Natural killer cell treated with Interleukin-12 subunit alpha and Interleukin-12 subunit beta and Interleukin-15 and Interleukin-18, amount 100 ng/mL, for 72 hours (primary cell): ENCODE data around the gene CHEK1. TPM values are rescaled to one million over a fixed set of nuclear protein-coding genes. Genes with fewer than 3 reads are reported as not detected.
A peak's percentile ranks its signal among the peaks of the same experiment; 100 is the strongest.

ENCODE experiments used
- ATAC-seq, 2 donors: fragments of 150-1000 bp; cut with Tn5 transposase in 1 of 2; sonication (Bioruptor Pico), chemical (Tn5 transposase) in 1 of 2; 2 replicates each; pipeline ENCODE4 v1.10.0; 2021
- DNase-seq: peaks from one replicate; pipeline ENCODE4 v3.0.0; 2022; ENCODE audit warnings: low spot score
- H3K27ac Mint-ChIP-seq, 2 donors: 1 replicate in 1 of 2; 2 replicates in 1 of 2; pipeline ENCODE4 v1.8.0; 2022; ENCODE audit warnings: mixed read lengths in 2 of 2, mild to moderate bottlenecking in 1 of 2, moderate library complexity in 1 of 2
- H3K27me3 Mint-ChIP-seq, 2 donors: 1 replicate in 1 of 2; 2 replicates in 1 of 2; pipeline ENCODE4 v1.8.0; 2022; ENCODE audit warnings: mixed read lengths in 2 of 2
- H3K36me3 Mint-ChIP-seq: one replicate; pipeline ENCODE4 v1.8.0; 2022; ENCODE audit warnings: mixed read lengths
- H3K4me1 Mint-ChIP-seq, 2 donors: 1 replicate in 1 of 2; 2 replicates in 1 of 2; pipeline ENCODE4 v1.8.0; 2022; ENCODE audit warnings: low read depth in 2 of 2, mixed read lengths in 2 of 2, mild to moderate bottlenecking in 1 of 2
- H3K4me3 Mint-ChIP-seq: one replicate; pipeline ENCODE4 v1.8.0; 2022; ENCODE audit warnings: mixed read lengths
- H3K9me3 Mint-ChIP-seq: 2 replicates; pipeline ENCODE4 v1.8.0; 2022; ENCODE audit warnings: mixed read lengths
- total RNA-seq, 2 donors: library from RNA; stranded (reverse); gene quantifications; one replicate each; pipeline ENCODE4 v1.2.3, GENCODE V29; 2022

Gene CHEK1
- total RNA-seq, 2 donors from 2014 or later, result 74.7 to 111 TPM

DNA sequence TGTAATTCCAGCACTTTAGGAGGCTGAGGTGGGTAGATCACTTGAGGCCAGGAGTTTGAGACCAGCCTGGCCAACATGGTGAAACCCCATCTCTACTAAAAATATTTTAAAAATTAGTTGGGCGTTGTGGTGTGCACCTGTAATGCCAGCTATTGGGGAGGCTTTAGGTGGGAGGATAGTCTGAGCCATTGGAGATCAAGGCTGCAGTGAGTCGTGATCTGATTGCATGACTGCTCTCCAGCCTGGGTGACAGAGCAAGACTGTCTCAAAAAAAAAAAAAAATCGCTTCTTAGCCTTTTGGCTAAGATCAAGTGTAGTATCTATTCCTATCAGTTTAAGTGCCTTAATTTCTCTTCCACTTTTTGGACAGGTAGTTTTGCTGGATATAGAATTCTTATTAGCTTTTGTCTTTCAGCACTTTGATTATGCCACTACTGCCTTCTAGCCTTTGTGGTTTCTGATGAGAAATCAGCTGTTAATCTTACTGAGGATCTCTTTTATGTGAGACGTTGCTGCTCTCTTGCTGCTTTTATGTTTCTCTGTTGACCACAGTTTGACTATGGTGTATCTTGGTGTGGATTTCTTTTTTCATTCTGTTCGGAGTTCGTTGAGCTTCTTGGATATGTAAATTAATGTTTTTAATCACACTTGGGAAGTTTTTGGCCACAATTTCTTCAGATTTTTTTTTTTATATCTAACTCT is 24.7 kb downstream of the CHEK1 start:
- Mint-ChIP-seq H3K9me3 (no peaks in the 10 kb centered on the region), H3K4me3 (no peak overlapping the region), H3K4me1 (peaks cover 5 to 7% of the 10 kb centered on the region in 2 donors), H3K27me3 (no peaks in the 10 kb centered on the region), H3K36me3 (peaks cover 30% of the 10 kb centered on the region), H3K27ac (peak overlapping the region in 1 of 2 donors; percentile 48)
- ATAC-seq, result no peak
- DNase-seq, result no peak

DNA sequence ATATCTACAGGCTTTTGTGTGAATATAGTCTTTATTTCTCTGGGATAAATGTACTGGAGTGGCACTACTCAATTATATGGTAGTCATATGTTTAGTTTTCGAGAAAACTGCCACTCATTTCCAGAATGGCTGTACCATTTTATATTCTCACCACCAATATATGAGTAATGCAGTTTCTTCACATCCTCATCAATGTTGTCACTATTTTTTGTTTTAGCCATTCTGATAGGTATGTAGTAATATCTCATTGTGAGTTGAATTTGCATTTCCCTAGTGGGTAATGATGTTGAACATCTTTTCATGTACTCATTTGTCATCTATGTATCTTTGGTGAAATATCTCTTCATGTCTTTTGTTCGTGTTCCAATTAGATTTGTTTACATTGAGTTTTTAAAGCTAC is 37.7 kb downstream of the CHEK1 start:
- peaks cover 45% of the 10 kb centered on the region for H3K36me3 Mint-ChIP-seq
- ATAC-seq, result peak; percentile 74 to 76

DNA sequence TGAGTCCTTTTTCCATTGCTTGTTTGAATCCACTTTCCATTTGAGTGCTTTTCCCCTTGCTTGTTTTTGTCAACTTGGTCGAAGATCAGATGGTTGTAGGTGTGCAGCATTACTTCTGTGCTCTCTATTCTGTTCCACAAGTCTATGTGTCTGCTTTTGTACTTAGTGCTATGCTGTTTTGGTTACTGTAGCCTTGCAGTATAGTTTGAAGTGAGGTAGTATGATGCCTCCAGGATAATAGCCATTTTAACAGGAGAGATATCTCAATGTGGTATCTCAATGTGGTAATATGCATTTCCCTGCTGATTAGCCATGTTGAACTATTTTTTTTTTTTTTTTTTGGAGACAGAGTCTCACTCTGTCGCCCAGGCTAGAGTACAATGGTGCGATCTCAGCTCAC is 38.9 kb downstream of the CHEK1 start:
- Mint-ChIP-seq H3K27ac (peak overlapping the region in 1 of 2 donors; percentile 32), H3K9me3 (peaks cover 2% of the 10 kb centered on the region), H3K4me1 (peaks cover 8 to 20% of the 10 kb centered on the region in 2 donors), H3K4me3 (no peak overlapping the region), H3K27me3 (no peaks in the 10 kb centered on the region), H3K36me3 (peaks cover 45% of the 10 kb centered on the region)
- DNase-seq (no peak), ATAC-seq (no peak)

More for the DNA sequence above, 37.7 kb downstream of the CHEK1 start:
- DNase-seq, result no peak
- Mint-ChIP-seq H3K27me3 (no peaks in the 10 kb centered on the region), H3K9me3 (peaks cover 2% of the 10 kb centered on the region), H3K4me1 (peaks cover 8 to 20% of the 10 kb centered on the region in 2 donors), H3K27ac (peak overlapping the region; percentile 32 to 47), H3K4me3 (no peak overlapping the region)

DNA sequence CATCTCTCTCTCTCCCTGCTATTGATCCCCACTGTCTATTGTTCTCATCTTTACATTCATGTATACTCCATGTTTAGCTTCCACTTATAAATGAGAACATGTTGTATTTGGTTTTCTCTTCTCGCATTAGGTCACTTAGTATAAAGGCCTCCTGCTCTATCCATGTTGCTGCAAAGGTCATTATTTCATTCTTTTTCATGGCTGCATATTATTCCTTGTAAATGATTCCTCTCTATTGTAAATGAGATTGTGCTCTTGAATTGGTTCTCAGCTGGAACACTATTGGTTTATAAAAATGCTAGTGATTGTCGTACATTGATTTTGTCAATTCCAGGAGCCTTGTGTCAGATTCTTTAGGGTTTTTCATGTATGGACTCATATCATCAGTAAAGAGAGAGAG is 42.2 kb downstream of the CHEK1 start:
- peaks cover 11 to 15% of the 10 kb centered on the region in 2 donors for H3K4me1 Mint-ChIP-seq
- no peak for DNase-seq
- no peak overlapping the region for H3K27ac Mint-ChIP-seq
- H3K4me3 Mint-ChIP-seq, result no peak overlapping the region
- H3K36me3 Mint-ChIP-seq, result peaks cover 48% of the 10 kb centered on the region
- no peak for ATAC-seq
- no peaks in the 10 kb centered on the region for H3K27me3 Mint-ChIP-seq
- H3K9me3 Mint-ChIP-seq, result peaks cover 2% of the 10 kb centered on the region

DNA sequence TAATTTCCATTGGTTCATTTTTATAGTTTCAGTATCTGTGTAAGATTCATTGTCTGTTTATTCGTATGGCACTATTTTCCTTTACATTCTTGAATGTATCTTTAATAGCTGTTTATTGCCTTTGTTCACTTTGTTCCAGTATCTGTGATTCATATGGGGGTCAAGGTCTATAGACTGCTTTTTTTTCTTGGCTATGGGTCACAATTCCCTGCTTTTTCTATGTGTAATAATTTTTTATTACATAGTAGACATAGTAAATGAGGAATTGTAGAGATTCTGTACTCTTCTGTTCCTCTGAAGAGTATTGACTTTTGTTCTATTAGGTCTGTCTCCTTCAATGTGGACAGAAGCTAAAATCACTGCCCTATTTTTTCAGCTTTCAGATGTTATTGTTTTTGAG is 45.2 kb downstream of the CHEK1 start:
- no peak overlapping the region for H3K27ac Mint-ChIP-seq
- H3K4me3 Mint-ChIP-seq, result no peak overlapping the region
- peaks cover 0 to 4% of the 10 kb centered on the region in 2 donors for H3K4me1 Mint-ChIP-seq
- peaks cover 29% of the 10 kb centered on the region for H3K36me3 Mint-ChIP-seq
- DNase-seq (no peak), ATAC-seq (no peak)
- H3K27me3 Mint-ChIP-seq, result no peaks in the 10 kb centered on the region
- H3K9me3 Mint-ChIP-seq, result peaks cover 2% of the 10 kb centered on the region

DNA sequence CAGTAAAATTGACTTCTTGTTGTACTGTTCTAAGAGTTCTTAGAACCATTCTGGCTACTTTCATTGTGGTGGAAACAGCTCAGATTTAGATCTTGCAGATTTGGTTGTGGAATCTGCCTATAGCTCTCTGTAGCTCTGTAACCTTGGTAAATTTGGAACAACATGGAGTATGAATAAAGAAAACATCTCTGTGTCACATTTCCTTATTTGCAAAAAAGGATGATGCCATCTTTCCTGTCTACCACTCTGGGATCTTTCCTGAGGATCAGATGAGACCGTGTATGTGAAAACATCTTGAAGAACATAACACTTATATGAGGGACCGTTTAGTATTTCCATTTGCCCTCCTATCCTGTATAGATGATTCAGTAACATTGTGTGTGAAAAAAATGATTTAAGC is 46.6 kb downstream of the CHEK1 start:
- Mint-ChIP-seq H3K27me3 (no peaks in the 10 kb centered on the region), H3K9me3 (peaks cover 2% of the 10 kb centered on the region), H3K4me1 (peaks cover 0 to 3% of the 10 kb centered on the region in 2 donors), H3K4me3 (no peak overlapping the region), H3K27ac (no peak overlapping the region), H3K36me3 (peaks cover 20% of the 10 kb centered on the region)
- ATAC-seq (no peak), DNase-seq (no peak)

DNA sequence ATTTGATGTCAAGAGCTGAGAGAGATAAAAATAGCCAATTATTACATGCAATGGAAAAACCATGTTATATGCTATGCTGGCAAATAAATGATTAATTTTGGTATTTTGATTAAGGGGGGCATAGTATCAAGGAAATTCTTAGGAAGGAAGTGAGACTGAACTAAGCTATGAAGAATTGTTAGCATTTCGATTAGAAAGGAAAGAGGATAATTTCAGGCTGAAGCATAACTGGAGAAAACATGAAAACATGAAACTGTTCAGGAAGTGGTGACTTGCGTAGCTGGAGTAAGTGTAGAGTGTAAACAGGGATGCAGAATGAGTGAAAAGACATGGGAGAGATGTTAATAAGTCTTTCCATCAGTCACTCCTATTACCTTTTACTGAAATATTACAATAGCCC is 49.2 kb downstream of the CHEK1 start:
- peaks cover 0 to 3% of the 10 kb centered on the region in 2 donors for H3K4me1 Mint-ChIP-seq

DNA sequence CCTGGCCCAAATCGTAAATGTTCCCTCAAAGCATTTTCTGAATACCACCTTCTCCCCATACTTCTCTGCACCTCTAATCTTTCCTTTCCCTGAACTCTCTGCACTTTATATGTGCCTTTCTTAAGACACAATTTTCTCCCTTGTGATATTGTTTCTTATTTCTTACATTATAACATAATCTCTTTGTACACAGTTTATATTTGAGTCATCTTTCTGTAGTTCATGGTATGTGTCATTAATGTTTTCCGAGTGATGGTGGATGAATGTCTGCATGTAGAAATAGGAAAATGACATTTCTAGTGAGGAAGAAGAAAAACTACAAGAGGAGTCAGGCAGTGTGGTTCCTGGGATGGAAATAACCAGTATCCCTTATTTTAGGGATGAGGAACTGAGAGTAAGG is 50.2 kb downstream of the CHEK1 start:
- Mint-ChIP-seq H3K27me3 (no peaks in the 10 kb centered on the region), H3K36me3 (peaks cover 10% of the 10 kb centered on the region), H3K4me1 (no peaks in the 10 kb centered on the region), H3K4me3 (no peak overlapping the region), H3K9me3 (no peaks in the 10 kb centered on the region), H3K27ac (no peak overlapping the region)
- ATAC-seq, result no peak
- DNase-seq, result no peak

More for the DNA sequence above, 49.2 kb downstream of the CHEK1 start:
- DNase-seq (no peak), ATAC-seq (no peak)
- Mint-ChIP-seq H3K9me3 (no peaks in the 10 kb centered on the region), H3K4me3 (no peak overlapping the region), H3K27me3 (no peaks in the 10 kb centered on the region), H3K27ac (no peak overlapping the region), H3K36me3 (peaks cover 15% of the 10 kb centered on the region)

DNA sequence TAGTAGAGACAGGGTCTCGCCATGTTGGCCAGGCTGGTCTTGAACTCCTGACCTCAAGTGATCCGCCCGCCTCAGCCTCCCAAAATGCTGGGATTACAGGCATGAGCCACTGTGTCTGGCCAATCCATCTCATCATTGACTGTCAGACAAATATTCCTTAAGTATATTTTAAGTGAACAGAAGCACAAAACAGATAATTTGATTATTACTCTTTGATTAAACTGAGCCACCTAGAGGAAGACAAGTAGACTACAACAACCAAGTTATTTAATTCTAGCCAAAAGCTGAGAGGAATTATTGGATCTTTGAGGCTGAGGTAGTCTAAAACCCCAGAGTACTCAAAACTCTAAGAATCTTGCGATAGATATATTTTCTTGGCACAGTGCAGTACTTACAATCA is 54.4 kb downstream of the CHEK1 start:
- ATAC-seq (no peak), DNase-seq (no peak)
- no peak overlapping the region for H3K4me3 Mint-ChIP-seq
- no peaks in the 10 kb centered on the region for H3K9me3 Mint-ChIP-seq
- H3K27ac Mint-ChIP-seq, result no peak overlapping the region
- no peaks in the 10 kb centered on the region for H3K4me1 Mint-ChIP-seq
- no peaks in the 10 kb centered on the region for H3K27me3 Mint-ChIP-seq
- peaks cover 6% of the 10 kb centered on the region for H3K36me3 Mint-ChIP-seq

DNA sequence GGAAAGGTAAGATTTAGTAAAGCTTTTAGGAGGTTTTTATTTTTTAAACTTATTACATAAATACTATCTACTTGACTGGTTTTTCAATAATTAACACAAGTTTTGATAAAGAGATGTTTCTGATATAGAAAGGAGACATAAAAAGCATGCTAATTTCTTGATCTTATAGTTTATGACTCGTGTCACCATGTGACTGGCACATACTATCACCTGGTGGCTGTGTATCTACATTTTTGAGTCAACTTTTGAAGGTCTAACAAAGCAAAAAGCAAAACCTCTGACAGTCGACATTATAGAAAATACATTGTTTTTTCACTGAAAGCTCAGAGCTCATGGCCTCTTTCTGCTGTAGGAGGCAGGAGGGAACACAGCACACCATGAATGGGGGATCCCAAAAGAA is 54.9 kb downstream of the CHEK1 start:
- H3K27ac Mint-ChIP-seq, result no peak overlapping the region
- DNase-seq, result no peak
- no peak for ATAC-seq
- no peaks in the 10 kb centered on the region for H3K27me3 Mint-ChIP-seq
- peaks cover 6% of the 10 kb centered on the region for H3K36me3 Mint-ChIP-seq
- no peaks in the 10 kb centered on the region for H3K9me3 Mint-ChIP-seq
- H3K4me3 Mint-ChIP-seq, result no peak overlapping the region
- H3K4me1 Mint-ChIP-seq, result no peaks in the 10 kb centered on the region

DNA sequence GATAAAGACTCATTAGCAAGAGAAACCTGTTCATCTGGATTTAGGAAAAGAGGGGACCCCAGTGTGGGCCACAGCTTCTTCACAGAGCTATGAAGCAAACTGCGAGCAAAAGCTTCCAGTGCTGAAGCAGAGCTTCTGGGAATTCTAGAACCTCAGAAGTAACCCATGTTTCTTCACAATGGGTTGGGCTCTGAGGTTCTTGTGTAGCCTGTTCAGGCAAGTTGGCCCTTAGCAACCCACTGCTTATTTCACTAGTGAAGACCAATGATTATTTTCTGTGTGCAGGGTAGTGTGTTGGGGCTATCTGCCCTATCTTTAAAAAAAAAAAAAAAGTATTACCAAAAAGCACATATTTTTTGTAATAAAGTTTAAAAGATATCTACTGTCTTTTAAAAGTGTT is 55.8 kb downstream of the CHEK1 start, which contains the start of gene ACRV1:
ACRV1 (minus strand) TSS at position 101 of the 400 bp plus-strand sequence; CDS start at position 34, 67 bp downstream.
- no peak within 1 kb of the TSS for H3K4me3 Mint-ChIP-seq
- H3K27ac Mint-ChIP-seq, result no peak within 1 kb of the TSS
- ATAC-seq (no peak), DNase-seq (no peak)
- H3K36me3 Mint-ChIP-seq, result peaks cover 6% of the 10 kb centered on the region
- H3K9me3 Mint-ChIP-seq, result no peaks in the 10 kb centered on the region
- no peaks in the 10 kb centered on the region for H3K27me3 Mint-ChIP-seq
- H3K4me1 Mint-ChIP-seq, result no peaks in the 10 kb centered on the region

DNA sequence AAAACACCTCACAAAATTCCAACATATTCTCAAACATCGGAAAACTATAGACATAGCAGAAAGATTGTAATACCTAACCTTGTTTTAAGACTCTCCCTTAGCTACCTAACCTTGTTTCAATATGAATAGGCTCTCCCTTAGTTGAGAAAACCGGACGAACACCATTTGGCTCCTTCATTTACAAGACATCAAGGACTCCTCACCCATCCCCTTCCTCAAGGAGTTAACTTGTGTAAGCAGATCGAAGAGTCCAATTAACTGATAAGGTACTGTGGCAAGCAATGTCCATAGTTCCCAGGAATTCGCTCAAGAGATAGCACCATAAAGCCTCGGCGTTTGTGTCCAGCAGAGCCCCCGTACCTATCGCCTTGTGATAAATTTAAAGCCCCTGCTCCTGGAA is 60.3 kb downstream of the CHEK1 start:
- H3K27me3 Mint-ChIP-seq, result no peaks in the 10 kb centered on the region
- DNase-seq (no peak), ATAC-seq (no peak)
- no peaks in the 10 kb centered on the region for H3K4me1 Mint-ChIP-seq
- H3K36me3 Mint-ChIP-seq, result no peaks in the 10 kb centered on the region
- no peak overlapping the region for H3K4me3 Mint-ChIP-seq
- no peaks in the 10 kb centered on the region for H3K9me3 Mint-ChIP-seq
- H3K27ac Mint-ChIP-seq, result no peak overlapping the region

DNA sequence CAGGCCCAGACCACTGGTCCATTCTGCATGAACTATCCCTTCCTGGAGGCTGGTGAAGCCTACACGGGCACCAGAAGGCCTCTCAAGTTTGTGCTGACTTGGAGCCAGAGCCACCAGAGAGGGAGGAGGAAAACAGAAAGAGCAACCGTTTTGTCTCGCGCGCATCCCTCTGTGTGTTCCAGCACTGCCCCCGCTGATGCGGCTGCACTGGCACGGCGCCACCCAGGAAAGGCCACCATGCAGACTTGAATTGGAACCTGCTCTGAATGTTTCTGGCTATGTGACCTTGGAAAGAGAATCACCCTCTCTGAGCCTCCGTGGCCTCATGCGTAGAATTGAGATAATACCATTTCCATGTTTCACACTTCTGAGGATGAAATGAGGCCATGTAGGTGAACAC is 63.1 kb downstream of the CHEK1 start:
- ATAC-seq, result no peak
- Mint-ChIP-seq H3K9me3 (no peaks in the 10 kb centered on the region), H3K27me3 (peaks cover 0 to 2% of the 10 kb centered on the region in 2 donors), H3K4me3 (no peak overlapping the region), H3K27ac (no peak overlapping the region), H3K4me1 (no peaks in the 10 kb centered on the region), H3K36me3 (no peaks in the 10 kb centered on the region)
- DNase-seq, result no peak

DNA sequence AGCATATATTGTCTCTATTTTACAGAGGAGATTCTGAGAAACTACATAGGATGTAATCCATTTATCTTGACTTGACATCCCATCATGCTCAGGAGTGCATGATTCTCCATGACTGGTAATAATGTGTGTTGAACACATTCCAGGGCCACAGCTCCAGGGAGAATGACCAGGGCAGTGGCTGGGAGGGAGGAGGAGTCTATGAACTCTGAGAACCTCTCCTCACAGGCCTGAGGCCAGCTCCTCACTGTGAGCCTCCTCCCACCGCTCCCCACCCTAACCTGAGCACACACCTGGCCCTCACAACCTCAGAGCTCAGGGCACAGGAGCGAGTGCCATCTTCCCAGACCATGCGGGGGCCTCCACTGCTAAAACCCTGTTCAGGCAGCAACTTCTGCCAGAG is 63.7 kb downstream of the CHEK1 start:
- Mint-ChIP-seq H3K9me3 (no peaks in the 10 kb centered on the region), H3K36me3 (no peaks in the 10 kb centered on the region), H3K27ac (no peak overlapping the region), H3K27me3 (peaks cover 0 to 4% of the 10 kb centered on the region in 2 donors), H3K4me3 (no peak overlapping the region), H3K4me1 (no peaks in the 10 kb centered on the region)
- DNase-seq, result no peak
- no peak for ATAC-seq
